Right renal pelvis (tissue), 4 donors: Measurements from ENCODE around the gene AQP12A. TPM values are rescaled to one million over a fixed set of nuclear protein-coding genes. Genes with fewer than 3 reads are reported as not detected.
"Not testable (repeated sequence)": the region's sequence is repeated elsewhere in the genome, so short reads cannot be mapped to it uniquely, and the experiment has no call there.

Source experiments
- DNase-seq, 4 donors: peaks; one replicate each; pipeline ENCODE4 v3.0.0-alpha.2; 2013; ENCODE audit warnings: low read depth in 4 of 4, low spot score in 3 of 4, missing footprints in 1 of 4
- polyA plus RNA-seq, 4 donors: library from polyadenylated mRNA; unstranded; fragments of 120-200 nt; gene quantifications; one replicate each; pipeline ENCODE4 v1.2.1, GENCODE V29; 2013; ENCODE audit not compliant: insufficient read length in 4 of 4

AQP12A gene
- polyA plus RNA-seq, 4 donors = 0.97 to 1.6 (median 1.0) TPM; not detected in 1

DNA sequence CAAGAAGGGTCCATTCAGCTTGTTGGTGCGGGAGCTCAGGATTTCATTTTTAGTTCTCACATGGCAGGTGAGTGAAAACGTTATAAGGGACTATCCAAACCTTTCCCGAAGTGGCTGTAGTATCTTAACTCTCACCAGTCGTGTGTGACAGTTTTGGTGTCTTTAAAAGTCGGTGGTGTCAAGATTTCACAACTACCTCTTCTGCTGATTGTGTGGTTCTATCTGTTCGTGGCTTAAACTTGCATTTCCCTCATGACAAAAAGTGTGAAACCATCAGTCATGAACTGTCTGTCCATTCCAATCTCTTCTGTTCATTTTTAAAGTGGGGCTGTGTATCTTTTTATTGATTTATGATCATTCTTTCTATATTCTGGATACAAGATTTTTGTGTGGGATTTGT, 5.2 kb upstream of the AQP12A start:
- no peak for DNase-seq

DNA sequence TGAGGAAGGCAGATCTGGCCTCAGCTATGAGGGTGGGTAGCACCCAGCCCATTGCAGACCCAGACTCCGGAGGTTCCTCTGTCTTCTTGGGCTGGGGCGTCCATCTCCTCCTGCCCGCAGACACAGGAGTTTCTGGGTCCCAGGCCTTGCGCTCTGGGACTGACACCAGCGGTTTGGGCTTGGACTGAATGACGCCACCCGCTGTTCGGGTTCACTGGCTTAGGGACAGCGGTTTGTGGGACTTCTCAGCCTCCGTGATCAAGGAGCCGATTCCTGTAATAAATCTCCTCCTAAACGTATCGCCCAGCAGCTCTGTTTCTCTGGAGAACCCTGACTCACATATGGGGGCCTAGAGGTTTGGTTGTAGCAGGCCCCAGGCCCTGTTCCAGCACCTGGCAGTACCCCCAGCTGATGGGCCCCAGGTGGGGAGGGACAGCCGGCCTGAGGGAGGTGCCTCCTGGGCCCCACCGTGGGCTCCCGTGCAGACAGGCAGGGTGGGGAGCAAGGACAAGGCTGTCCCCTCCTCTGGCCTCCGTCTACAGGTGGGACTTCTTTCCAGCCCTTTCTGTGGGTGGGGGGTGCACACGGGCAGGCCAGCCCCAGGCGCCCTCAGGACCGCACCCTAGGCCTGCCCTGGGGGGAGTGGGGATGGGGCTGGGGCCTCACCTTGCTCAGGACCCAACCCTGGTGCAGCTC, 4.5 kb upstream of the AQP12A start:
- peak in 1 of 4 donors; percentile 51 for DNase-seq

GRCh38 chr2:240687741-240688552, 3.7 kb upstream of the AQP12A start:
- DNase-seq = no peak

GRCh38 chr2:240688553-240688919, 3.1 kb upstream of the AQP12A start:
- DNase-seq = no peak

- DNase-seq = no peak
Observed at GRCh38 chr2:240689975-240690374, 1.7 kb upstream of the AQP12A start.

GRCh38 chr2:240690421-240691074, 1.1 kb upstream of the AQP12A start:
- DNase-seq = not testable (repeated sequence)

- not testable (repeated sequence) for DNase-seq
Observed at GRCh38 chr2:240691075-240691427, 615 bp upstream of the AQP12A start.

DNA sequence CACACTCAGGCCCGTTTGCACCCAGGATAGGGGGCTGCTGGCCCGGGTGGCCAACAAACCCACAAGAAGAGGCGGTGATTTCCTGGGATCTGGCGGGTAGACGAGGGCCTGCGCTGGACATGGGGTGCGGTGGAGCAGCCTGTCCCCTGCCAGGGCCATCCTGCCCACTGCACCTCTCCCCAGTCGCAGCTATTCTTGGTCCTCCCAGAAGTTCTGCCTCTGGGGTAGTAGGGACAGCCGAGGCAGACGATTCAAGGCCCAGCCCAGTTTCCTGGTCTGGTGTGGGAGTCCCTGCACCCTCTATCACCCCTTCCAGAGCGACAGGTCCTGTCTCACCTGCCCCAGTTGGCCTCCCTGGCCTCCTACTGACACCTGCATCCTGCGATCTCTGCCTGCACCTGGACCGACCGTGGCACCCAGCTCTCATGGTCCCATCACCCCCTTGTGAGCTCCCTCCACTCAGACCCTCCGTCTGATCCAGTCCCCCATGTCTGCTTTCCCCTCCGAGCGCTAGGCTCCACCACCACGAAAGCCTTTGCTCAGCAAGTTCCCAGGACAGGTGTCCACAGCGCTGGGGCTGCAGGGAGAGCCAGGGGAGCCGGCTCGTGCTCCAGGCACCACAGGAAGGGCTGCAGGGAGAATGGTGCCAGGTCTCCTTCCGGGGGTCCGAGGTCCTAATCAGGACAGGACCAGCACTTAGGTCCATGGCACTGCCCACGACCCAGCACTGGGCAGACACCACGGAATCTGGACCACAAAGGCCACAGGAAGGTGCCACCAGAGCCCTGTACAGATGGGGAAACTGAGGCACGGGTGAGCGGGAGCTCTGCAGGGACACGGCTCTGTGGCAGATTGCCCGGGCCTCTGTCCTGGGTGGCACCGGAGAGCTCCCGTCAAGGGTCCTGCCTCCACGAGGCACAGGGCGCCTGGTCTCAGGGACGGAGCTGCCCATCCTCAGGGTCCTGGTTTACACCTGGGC, 1.2 kb downstream of the AQP12A start:
- not testable (repeated sequence) for DNase-seq

DNA sequence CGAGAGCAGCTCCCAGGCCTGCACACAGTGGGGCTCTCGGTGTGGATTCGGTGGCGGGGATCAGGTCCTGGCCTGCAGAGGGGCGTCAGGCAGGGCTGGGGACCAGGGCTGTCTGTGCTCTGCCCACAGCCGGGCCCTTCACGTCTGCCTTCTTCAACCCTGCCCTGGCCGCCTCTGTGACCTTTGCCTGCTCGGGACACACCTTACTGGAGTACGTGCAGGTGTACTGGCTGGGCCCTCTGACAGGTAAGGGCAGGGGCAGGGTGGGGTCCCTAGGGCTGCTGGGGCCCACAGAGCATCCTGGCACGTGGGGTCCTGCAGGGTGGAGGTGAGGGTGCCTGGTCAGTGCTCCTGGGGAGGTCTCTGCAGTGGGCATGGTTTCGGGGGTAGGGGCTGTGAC, 2.6 kb downstream of the AQP12A start:
- not testable (repeated sequence) for DNase-seq

- DNase-seq = not testable (repeated sequence)
Observed at GRCh38 chr2:240695593-240695992, 3.9 kb downstream of the AQP12A start.

GRCh38 chr2:240696469-240696868, 4.8 kb downstream of the AQP12A start:
- not testable (repeated sequence) for DNase-seq

DNA sequence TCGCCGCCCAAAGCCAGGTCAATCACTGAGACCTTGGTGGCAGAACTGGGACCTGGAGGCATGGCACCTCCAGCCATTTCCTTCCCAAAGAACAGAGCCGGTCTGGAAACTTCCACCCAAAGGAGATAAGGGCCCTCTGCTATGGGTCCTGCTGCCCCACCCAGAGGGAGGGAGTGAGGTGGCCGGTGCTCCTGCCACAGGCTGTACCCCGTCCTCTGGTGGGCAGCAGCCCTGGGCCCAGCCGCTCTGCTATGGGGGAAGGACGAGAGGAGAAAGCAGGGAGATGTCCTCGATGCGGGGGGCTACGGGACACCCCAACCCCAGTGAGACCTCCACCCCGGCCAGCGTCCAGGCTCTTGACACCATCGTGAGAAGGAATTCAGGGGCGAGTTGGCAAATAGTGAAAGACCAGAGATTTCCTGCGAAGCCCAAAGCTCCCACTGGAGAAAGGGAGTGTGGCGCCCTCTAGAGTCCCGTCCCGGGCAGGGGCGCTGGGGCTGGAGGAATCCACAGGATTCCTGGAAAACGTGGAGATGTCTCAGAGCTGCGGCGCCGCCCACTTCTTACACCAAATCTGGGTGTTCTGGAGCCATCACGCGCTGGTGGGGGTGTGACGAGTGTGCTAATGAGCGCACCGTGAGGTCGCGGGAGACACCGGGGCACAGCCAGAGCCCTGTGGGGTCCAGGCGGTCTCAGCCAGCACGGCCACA, 7.3 kb downstream of the AQP12A start:
- DNase-seq = not testable (repeated sequence)

DNA sequence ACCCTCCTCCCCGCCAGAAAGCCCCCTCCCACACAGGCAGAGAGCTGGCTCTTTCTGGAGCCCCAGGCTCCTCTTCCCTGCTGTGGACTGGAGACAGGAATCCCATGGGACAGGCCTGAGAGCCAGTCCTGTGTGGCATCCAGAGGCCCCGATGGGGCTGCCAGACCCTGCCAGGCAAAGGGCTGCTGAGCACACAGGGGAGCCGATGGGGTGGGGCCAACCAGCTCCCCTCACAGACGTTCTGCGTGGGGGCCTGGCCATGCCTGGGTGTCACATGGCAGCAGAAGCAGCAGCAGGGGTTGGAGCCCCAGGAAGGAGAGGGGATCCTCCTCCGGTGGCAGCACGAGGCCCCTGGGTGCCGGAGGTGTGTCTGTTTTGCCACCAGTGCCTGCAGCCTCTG, 8.2 kb downstream of the AQP12A start:
- DNase-seq = not testable (repeated sequence)

DNA sequence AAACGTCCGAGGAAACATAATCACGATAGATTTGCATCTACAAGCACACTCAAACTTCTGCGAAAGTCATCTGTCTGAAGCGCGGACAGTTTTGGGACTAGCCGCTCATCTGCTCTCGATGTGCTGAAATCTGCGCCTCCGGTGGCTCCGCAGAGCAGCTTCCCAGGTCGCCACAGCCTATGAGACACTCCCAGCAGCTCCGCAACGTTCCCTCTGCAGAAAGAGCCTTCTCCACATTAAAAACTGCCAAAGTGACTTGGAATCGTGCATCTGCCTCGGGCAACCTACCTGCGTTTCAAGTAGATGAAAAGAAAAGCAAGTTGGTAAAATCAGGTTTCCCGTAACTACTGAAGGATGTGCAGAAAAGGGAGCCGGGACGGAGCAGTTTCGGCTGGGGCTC, 8.9 kb downstream of the AQP12A start:
- not testable (repeated sequence) for DNase-seq

DNA sequence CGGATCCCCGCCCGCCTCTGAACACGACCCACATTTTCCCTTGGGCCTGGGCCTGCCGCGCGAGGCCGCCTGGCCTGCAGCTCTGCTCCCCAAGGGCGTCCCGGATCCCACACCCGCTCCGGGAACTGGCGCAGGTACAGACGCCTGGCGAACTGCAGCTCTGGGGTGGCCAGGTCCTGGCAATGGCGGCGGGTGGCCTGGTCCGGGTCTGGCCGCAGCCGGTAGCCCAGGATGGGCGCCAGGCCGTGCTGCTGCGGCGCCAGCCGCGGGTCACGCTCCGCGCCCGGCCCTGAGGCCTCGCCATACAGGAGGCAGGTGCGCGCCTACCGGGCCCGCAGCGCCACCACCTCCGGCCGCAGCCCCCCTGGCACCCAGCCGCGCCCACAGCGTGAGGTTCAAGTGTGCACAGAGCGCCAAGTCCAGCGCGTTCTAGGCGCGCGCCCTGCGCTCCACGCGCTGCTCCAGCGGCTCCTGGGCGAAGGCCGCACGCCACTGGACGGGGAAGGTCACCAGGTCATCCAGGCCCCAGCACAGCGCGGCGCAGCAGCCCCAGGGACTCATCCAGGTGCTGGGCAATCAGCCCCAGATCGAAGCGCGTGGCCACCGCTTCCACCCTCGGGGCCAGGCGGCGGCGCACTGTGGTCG, 9.5 kb downstream of the AQP12A start:
- no peak for DNase-seq

- DNase-seq = no peak
Observed at GRCh38 chr2:240701736-240702639, 10.3 kb downstream of the AQP12A start.

GRCh38 chr2:240702640-240703011, 11.0 kb downstream of the AQP12A start:
- DNase-seq = no peak
